ENCODE results near the gene B4GALT1.

GRCh38 chr9:33154371-33154770, 12.8 kb downstream of the B4GALT1 start:
- TF ChIP-seq, protein P1, sequence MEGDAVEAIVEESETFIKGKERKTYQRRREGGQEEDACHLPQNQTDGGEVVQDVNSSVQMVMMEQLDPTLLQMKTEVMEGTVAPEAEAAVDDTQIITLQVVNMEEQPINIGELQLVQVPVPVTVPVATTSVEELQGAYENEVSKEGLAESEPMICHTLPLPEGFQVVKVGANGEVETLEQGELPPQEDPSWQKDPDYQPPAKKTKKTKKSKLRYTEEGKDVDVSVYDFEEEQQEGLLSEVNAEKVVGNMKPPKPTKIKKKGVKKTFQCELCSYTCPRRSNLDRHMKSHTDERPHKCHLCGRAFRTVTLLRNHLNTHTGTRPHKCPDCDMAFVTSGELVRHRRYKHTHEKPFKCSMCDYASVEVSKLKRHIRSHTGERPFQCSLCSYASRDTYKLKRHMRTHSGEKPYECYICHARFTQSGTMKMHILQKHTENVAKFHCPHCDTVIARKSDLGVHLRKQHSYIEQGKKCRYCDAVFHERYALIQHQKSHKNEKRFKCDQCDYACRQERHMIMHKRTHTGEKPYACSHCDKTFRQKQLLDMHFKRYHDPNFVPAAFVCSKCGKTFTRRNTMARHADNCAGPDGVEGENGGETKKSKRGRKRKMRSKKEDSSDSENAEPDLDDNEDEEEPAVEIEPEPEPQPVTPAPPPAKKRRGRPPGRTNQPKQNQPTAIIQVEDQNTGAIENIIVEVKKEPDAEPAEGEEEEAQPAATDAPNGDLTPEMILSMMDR (IDR thresholded peaks at IDR 0.05): no peak
- TF ChIP-seq EZH2phosphoT487 (IDR thresholded peaks at IDR 0.05): no peak

All from neural progenitor cell (in vitro differentiated cells).